ENCODE data around the gene AXDND1.
"Not testable (repeated sequence)": the region's sequence is repeated elsewhere in the genome, so short reads cannot be mapped to it uniquely, and the experiment has no call there.

DNA sequence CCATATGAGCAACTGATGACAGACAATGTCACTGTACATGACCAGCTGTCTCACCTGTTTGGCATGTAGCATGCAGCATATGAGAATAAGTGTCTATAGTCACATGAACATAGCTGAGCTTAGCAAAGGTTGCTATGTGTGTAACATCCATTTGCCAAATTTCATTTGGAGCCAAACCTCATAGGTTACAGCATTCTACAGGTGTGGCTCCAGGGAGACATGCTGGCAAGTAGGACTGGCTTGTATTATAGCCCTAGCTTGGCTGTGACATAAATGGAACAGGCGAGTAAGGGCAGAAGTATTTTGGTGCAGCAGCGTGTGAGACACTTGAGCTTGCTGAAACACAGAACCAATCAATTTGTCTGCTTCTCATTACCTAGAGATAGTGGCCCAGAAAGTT is 74.5 kb downstream of the AXDND1 start:
- TF ChIP-seq EZH2 (IDR thresholded peaks at IDR 0.05; ENCODE audit: low read length, missing control alignments): not testable (repeated sequence)
- TF ChIP-seq, protein P1, sequence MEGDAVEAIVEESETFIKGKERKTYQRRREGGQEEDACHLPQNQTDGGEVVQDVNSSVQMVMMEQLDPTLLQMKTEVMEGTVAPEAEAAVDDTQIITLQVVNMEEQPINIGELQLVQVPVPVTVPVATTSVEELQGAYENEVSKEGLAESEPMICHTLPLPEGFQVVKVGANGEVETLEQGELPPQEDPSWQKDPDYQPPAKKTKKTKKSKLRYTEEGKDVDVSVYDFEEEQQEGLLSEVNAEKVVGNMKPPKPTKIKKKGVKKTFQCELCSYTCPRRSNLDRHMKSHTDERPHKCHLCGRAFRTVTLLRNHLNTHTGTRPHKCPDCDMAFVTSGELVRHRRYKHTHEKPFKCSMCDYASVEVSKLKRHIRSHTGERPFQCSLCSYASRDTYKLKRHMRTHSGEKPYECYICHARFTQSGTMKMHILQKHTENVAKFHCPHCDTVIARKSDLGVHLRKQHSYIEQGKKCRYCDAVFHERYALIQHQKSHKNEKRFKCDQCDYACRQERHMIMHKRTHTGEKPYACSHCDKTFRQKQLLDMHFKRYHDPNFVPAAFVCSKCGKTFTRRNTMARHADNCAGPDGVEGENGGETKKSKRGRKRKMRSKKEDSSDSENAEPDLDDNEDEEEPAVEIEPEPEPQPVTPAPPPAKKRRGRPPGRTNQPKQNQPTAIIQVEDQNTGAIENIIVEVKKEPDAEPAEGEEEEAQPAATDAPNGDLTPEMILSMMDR (conservative IDR thresholded peaks at IDR 0.05 in 1 of 2, IDR thresholded peaks at IDR 0.05 in 1 of 2; ENCODE audit: low read depth in 1 of 2, low read length in 2 of 2): not testable (repeated sequence)

Data from fibroblast of lung (primary cell).